Jurkat, Clone E6-1 (cell line): ENCODE data around the gene MED14. TPM values are rescaled to one million over a fixed set of nuclear protein-coding genes. Genes with fewer than 3 reads are reported as not detected.
A peak's percentile ranks its signal among the peaks of the same experiment; 100 is the strongest.
"Not testable (repeated sequence)": the region's sequence is repeated elsewhere in the genome, so short reads cannot be mapped to it uniquely, and the experiment has no call there.

Source experiments
- DNase-seq: peaks from one replicate; pipeline ENCODE4 v3.0.0-alpha.2; 2011; ENCODE audit warnings: low read depth, low spot score
- H3K4me3 ChIP-seq: 2 replicates; pipeline ENCODE4 v1.5.1; 2011; ENCODE audit warnings: mild to moderate bottlenecking, low read length, control low read depth, moderate library complexity
- polyA plus RNA-seq: library from polyadenylated mRNA; unstranded; fragments of >200 nt; gene quantifications from one replicate; pipeline ENCODE4 v1.2.1, GENCODE V29; 2012; ENCODE audit warnings: missing spikeins; ENCODE audit not compliant: insufficient read length, insufficient read depth

MED14 gene
- polyA plus RNA-seq: 55.9 TPM

DNA sequence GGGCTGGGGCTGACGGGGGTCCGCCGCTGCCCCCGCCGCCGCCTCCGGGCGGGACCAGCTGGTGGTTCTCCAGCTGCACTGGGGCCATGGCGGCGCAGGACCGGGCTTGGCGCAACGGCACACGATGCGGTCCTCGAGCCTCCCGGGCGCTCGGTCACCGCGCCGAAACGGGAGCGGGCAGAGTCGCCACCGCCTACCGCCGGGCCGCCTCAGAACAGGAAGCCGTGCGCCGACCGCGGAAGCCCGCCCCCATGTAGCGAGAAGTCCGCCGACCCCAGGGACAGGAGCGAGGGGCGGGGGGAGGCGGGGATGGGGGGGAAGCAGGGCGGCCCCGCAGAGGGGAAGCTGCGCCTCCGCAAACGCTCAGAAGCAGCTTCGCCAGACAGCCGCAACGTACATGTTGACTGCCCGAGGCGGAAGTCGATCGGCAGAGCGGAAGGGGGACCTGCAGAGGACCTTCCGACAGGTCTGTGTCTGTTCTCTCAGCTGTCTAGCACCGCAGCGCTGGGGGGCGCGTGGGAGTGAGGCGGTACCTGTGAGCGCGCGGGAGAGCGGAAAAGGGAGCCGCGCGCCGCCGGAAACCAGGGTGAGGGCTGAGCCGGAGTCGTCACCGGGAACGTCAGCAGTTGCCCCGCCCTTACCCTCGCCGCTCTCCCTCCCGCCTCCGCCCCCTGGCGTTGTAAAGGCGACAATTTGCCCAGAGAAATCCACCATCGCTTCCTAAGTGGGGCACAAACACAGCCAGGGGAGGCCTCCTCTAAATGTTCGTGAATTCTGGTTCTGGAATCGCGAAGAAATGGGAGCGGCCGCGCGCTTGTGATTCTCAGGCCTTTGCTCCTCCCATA lies at the start of gene MED14:
TSS of gene MED14 (minus strand) at position 218 of the 845 bp plus-strand sequence. CDS start at position 88, 130 bp downstream.
- peak within 1 kb of the TSS; percentile 52 for H3K4me3 ChIP-seq
- peak; percentile 86 for DNase-seq

DNA sequence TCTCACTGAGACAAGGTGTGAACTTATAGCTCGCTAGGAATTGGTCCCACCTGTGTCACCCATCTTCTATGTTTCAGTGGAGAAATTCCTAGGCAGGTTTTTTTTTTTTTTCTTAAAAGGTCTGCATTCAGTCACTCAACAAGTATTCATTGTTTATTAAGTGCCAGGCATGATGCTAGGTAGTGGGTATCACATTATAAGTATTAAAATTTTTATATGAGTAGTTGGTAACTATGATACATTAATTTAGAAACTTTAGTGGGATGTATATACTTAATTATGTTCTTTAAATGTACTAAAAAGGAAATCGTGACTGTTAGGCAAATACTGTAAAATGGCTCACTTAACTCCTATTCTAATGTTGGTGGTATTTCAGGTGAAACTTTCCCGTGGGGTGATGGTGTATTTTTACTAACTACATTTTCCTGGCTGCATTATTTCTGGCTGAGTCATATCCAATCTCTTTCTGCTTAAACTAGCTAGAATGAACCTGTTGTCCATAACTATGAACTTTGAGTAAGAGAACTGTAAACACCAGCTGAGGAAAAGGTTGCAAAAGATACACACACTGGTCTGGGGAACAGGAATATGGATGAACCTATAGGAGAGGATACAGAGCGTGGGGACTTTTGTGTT lies 49.3 kb upstream of the MED14 start:
- no peak for DNase-seq
- no peak overlapping the region for H3K4me3 ChIP-seq

DNA sequence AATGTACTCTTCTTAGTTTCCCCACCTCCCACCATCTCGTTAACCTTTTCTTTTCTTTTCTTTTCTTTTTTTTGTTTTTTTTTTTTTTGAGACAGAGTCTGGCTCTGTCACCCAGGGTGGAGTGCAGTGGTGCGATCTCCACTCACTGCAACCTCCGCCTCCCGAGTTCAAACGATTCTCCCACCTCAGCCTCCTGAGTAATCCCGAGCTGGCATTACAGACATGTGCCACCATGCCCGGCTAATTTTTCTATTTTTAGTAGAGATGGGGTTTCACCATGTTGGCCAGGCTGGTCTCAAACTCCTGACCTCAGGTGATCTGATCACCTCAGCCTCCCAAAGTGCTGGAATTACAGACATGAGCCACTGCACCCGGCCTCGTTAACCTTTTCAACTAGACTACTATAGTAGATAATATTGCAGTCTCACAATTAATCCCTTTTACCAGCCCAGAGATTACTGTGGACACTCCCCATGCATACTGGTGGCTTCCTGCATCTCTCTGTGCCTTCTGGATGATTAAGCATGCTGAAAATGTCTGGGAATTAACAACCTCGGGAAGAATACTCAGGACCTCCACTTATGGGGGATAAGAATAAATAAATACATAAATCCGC lies 47.4 kb upstream of the MED14 start:
- not testable (repeated sequence) for DNase-seq, H3K4me3 ChIP-seq

DNA sequence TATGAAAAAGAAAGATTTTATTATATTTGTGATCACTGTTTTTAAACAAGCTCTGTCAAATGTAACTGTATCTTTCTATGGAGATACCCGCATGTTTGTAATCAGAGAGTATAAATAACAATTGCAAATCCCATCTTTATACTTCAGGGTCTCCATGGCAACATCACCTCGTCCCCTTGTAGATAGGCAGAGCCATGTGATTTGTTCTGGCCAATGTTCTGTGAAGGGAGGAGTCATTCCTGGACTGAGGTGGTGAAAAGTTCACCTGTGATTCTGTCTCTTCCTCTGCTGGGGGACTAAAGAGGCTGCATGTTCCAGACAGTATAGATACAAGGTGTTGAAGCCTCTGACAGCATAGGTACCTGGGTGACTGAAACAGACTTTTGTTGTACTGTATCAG lies 45.6 kb upstream of the MED14 start:
- no peak for DNase-seq
- H3K4me3 ChIP-seq: no peak overlapping the region

DNA sequence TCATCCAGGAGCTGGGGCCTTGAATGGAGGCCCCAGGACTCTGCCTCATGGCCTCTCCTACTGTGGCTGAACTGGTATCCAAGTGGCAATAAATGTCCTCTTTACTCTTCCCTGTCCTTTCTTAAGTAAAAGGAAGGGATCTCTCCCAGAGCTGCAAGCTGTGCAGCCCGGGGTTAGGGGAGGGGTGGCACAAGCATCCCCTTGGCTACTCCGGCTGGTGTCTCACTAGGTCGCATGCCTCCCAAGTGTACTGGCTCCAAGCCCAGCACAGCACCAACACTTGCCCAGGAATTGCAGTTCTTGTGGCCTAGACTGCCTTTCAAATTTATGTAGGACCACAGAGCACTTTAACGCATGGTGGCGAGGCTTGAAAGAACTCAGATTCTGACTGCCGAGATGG lies 44.7 kb upstream of the MED14 start:
- no peak overlapping the region for H3K4me3 ChIP-seq
- no peak for DNase-seq

DNA sequence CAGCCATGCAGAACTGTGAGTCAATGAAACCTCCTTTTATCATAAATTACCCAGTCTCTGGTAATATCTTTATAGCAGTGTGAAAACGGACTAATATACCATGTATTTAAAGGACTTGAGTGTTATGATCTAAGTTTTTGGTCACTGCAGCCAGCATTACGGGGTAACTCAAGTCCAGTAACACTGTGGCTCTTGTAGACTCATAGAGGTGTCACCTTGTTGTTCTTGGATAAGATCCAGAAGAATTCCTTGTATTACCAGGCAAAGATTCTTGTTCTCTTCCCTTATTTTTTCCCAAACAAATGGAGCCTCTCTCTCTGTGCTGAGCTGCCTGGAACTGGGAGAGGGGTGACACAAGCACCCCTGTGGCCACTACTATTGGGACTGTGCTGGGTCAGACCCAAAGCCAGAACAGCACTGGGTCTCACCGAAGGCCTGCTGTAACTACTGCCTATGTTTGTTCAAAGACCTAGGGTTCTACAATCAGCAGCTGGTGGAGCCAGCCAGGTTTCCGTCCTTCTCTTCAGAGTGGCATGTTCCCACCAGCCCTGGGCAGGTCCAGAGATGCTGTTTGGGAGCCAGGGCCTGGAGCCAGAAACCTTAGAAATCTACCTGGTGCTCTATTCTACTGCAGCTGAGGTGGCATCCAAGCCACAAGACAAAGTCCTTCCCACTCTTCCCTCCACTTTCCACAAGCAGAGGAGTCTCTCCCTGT lies 43.7 kb upstream of the MED14 start:
- DNase-seq: no peak
- H3K4me3 ChIP-seq: no peak overlapping the region

DNA sequence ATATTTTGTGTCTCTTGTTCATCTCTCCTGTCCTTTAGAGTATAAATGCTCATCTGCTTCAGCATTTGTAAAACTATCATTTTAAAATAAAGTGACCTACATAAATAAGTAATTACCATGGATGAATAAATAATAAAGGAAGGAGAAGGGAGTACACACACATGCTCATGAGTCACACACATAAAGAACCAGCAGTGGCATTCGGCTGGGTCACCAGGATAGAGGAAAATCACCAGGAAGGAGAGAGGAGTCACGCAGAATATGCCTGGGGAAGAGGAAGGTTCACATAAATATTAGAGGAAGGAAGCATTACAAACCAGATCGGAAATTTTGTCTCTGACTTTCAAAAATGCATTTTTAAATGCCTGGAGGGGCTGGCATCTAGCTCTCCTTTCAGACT lies 38.5 kb upstream of the MED14 start:
- no peak overlapping the region for H3K4me3 ChIP-seq
- no peak for DNase-seq

DNA sequence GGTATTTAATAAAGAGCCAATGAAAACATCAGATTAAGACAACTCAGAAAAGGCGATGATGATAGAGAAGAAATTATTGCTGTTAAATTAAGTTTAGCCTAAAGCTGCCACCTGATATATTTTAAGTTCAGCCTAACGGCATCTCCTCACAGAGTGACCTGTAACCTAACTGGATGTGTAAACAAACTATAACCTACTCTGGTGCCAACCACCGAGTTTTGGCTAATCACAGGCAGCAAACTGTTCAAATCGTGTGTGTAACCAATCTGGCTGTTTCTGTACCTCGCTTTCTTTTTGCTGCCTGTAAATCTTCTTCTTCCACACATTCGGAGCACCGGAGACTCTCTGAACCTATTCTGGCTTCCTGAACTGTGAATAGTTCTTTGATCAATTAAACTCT lies 37.8 kb upstream of the MED14 start:
- no peak overlapping the region for H3K4me3 ChIP-seq
- DNase-seq: no peak

DNA sequence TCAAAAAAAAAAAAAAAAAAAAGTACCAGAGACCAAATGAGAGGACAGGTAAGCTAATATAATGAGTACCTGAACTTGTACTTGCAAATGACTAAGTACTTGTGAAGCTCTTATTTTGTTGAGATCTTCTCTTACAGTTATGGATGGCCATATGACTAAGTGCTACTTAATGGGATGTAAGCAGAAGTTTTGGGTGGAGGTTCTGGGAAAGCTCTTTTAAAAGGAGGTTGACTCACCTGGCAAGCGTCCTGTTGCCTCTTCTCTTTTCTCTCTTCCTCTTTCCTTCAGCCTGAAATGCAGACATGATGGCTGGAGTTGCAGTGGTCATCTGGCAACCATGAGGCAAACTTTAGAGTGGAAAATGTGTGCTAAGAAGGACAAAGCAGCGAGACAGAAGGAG lies 36.9 kb upstream of the MED14 start:
- H3K4me3 ChIP-seq: no peak overlapping the region
- no peak for DNase-seq

DNA sequence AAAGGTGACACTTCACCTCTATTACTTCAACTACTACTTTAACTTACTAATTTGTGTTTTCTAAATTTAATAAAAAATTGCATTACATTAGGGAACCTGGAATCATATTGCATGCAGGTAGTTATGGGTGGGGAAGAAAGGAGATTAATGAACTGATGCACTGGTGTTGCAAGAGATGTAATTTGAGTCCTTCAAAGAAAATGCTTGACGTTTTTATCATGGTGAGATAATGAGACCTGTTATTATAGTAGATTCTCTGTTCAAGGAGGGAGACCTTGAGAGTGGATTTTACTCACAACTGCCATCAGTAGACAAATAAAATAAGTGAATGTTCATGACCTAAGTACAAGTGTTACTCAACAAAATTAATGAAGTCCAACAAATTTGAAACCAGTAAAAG lies 26.4 kb upstream of the MED14 start:
- no peak for DNase-seq

DNA sequence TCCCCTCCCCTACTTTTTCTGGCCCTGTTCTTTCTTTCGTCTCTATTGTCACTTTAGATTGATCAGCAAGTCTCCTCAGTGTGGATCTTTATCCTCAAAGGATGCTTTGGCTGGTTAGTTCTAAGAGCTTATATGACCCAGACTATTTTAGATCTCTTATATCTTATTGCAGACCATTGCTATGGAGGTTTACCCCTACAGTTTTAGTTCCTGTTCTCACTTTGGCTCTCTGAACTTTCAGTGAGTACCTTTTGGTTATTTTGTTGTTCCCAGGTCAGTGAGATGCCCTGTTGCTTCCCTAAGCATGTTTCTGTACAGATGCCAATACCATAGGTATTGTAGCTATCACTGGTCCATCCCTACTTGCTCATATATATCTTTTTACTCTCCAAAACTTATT lies 24.0 kb upstream of the MED14 start:
- DNase-seq: no peak
- no peak overlapping the region for H3K4me3 ChIP-seq

More for the DNA sequence above, 26.4 kb upstream of the MED14 start:
- H3K4me3 ChIP-seq: no peak overlapping the region

DNA sequence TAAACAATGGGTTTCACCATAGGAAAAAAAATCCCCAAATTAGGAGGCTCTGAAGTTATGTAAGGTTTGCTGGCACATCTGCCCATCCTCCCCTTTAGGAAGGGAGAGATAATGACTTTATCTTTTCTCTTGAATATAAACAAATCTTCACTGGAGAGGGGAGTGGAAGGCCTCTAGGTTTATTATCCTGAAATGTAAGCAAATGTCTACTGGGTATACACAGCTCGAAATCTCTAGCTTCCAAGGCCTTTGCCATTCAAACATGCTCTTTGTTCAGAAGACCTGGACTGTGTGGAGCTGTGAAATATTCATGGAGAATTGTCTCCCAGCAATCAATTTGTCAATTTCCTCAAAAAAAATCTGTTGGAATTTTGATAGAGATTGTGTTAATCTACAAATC lies 21.7 kb upstream of the MED14 start:
- no peak for DNase-seq
- H3K4me3 ChIP-seq: no peak overlapping the region

DNA sequence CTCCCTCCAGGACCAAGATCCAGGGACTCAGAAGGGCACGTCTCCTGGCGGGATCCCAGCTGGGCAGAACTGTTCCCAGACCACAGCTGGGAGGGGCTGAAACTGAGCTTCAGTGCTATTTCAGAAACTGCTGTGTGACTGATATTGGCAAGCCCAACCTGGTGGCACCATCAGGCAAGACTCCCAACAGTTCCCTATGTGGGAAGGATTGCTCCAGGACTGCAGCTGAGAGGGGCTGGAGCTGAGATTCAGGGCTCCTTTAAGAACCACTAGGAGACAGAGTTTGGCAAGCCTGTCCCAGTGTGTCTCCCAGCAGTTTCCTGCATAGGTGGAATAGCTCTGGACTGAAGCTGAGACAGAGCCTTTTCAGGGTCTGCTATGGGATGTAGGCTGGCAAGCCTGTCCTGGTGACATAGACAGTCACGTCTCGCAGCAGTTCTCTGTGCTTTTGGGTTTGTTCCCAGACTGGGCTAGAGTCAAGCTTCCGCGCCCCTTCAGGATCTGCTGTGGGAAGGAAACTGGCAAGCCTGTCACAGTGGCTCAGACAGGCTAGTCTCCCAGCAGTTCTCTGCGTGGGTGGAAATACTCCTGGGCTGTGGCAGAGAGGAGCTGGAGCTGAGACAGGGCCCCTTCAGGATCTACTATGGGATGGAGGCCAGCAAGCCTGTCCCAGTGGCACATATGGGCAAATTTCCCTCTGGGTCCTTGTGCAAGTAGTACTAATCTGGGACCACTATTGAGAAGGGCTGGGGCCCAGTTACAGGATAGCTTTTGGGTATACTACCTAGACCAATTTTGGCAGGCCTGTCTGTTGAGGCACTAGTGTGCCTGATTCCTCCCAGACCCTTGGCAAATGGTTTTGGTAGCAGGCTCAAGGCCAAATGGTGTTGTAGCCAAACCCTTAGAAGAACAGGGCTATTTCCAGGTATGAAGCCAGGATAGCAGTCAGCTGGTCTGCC lies 20.2 kb upstream of the MED14 start:
- no peak for DNase-seq
- no peak overlapping the region for H3K4me3 ChIP-seq

DNA sequence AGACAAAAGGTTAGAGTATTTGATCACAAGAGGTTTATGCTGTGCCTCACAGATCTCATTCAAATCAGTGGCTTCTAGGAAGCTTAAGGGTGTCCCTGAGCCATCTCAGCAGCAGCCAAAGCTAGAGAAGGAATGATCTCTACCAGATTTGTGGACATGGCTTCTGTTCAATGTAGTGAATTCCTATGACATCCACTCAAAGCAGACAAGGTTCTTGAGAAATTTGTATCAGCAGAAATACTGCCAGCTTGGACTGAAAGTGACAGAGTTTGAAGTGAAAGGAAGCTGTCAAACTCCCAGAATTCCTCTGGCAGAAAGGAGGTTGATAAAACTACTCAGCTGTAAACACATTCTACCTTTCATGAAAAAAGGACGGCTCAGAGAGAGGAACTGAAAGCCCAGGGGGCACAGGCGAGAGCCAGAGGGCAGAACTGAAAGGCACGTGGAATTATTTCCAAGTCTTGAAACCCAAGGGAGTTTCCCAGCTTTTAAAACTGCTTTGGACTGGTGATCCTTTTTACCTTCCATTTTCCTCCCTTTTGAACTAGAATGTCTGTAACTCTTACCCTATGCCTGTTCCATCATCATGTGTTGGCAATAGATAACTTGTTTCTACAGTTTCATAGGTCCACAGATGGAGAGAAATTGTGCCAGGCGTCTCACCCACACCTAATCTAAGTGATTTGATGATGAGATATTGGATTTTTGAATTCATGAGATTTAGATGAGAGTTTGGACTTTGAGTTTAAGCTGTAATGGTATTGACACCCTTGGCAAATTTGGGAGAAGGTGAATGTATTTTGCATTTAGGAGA lies 14.5 kb upstream of the MED14 start:
- no peak for DNase-seq
- H3K4me3 ChIP-seq: no peak overlapping the region

DNA sequence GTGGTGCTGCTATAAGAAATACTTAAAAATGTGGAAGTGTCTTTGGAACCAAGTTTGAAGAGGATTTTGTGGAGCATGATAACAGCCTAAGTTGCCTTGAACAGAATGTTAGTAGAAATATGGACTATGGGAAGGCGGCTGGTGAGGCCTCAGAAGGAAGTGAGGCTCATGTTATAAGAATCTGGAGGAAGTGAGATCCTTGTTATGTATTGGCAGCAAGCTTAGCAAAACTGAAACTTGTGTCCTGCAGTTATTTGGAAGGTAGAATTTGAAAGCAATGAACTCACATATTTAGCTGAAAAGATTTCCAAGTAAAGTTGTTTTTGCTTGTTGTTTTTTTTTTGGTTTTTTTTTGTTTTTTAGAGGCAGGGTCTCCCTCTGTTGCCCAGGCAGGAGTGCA lies 13.6 kb upstream of the MED14 start:
- H3K4me3 ChIP-seq: no peak overlapping the region
- no peak for DNase-seq

DNA sequence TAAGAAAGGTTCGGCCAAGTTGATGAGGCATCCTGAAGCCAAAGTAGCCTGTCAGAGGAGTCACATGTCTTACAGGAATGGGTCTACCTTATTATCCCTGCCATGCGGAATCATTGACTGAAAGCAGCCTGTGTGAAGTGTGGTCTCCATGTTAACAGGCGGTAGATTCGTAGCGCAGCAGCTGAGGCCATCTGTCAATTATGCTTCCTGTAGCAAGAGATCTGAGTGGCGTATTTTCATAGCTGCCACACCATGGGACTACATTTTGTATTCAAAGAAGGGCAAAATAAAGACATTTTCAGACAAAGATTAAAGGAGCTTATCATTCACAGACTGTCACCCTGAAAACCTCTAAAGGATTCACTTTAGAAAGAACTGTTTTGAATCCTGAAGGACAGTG lies 11.2 kb upstream of the MED14 start:
- H3K4me3 ChIP-seq: no peak overlapping the region
- DNase-seq: no peak

DNA sequence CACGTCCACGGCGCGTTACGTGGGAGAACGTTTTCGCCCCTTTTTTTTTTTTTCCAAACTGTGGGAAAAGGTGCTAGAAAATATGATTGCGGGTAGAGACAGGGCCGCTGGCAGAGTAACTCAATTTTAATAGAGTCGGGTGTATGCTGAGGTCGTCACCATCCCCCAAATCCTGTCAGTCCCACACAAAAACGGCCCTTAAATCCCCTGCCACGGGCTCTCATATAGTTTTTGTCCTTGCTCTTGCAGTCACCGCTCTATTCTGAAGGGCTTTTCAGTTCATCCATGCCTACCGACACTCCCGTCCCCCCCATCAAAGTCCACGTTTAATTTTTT lies 796 bp upstream of the MED14 start:
- H3K4me3 ChIP-seq: peak overlapping the region; percentile 52
- DNase-seq: no peak

DNA sequence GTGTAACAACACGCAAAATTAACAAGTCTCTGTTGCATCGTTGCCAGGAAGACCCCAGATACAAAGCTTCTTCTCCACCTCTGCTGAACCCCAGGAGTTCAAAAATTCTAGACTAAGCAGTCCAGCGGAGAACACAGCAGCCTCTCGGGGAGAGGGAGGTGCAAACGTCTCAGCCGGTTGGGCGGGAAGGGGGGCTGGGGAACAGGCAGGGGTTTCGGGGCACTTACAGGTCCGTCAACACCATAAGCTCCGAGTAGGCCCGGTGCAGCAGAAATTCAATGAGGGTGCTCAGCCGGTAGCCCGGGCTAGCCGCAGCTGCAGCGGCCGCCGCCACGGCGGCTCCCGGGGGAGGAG lies 394 bp downstream of the MED14 start:
- H3K4me3 ChIP-seq: peak overlapping the region; percentile 52
- no peak for DNase-seq
